ENCODE results near the gene MAML2.

DNA sequence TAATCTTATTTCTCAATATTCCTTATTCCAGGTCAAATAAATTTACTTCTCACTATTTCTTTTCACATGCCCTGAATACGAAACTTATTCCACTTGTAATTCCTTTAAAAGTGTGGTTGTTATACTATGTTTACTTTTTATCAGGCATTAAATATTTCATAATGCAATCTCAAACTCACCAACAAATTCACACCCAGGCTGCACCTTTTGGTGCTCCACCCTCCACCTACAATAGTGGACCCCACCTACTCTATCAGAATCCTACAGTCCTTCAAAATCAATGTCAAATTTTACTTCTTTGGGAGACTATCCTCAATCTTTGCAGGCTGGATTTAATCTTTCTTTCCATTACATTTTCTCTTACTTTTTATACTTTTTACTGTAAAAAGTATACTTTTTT lies 353.2 kb downstream of the MAML2 start:
- no peak for TF ChIP-seq EP300 (IDR thresholded peaks at IDR 0.05; ENCODE audit: borderline replicate concordance in 1 of 2, low read depth in 2 of 2, low read length in 2 of 2)
- no peak for TF ChIP-seq POLR2A (IDR thresholded peaks at IDR 0.05; ENCODE audit: control extremely low read depth in 1 of 2, low read depth in 2 of 2, low read length in 2 of 2)
- TF ChIP-seq, protein P1, sequence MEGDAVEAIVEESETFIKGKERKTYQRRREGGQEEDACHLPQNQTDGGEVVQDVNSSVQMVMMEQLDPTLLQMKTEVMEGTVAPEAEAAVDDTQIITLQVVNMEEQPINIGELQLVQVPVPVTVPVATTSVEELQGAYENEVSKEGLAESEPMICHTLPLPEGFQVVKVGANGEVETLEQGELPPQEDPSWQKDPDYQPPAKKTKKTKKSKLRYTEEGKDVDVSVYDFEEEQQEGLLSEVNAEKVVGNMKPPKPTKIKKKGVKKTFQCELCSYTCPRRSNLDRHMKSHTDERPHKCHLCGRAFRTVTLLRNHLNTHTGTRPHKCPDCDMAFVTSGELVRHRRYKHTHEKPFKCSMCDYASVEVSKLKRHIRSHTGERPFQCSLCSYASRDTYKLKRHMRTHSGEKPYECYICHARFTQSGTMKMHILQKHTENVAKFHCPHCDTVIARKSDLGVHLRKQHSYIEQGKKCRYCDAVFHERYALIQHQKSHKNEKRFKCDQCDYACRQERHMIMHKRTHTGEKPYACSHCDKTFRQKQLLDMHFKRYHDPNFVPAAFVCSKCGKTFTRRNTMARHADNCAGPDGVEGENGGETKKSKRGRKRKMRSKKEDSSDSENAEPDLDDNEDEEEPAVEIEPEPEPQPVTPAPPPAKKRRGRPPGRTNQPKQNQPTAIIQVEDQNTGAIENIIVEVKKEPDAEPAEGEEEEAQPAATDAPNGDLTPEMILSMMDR (IDR thresholded peaks at IDR 0.05; ENCODE audit: control extremely low read depth in 1 of 3, insufficient read depth in 1 of 3, low read depth in 1 of 3, low read length in 3 of 3) = no peak
- TF ChIP-seq CEBPB (IDR thresholded peaks at IDR 0.05; ENCODE audit: low read depth, low read length) = no peak
- no peak for TF ChIP-seq SUZ12 (IDR thresholded peaks at IDR 0.05; ENCODE audit: low read length)
